Body of pancreas (tissue), 4 donors: Measurements from ENCODE around the gene COL27A1.

Experiments used
- POLR2A ChIP-seq, 3 donors: fragments of 450-650 bp; IDR thresholded peaks; one replicate each; pipeline ENCODE4 v1.6.1; 2016; ENCODE audit warnings: antibody characterized with exemption in 3 of 3, mild to moderate bottlenecking in 2 of 3
- TF ChIP-seq, protein P1 (sequence below), 7 experiments: fragments of 450-650 bp in 4 of 7; fragments of 200-600 bp in 3 of 7; sonication (generic) in 3 of 7; IDR thresholded peaks; one replicate each; pipeline ENCODE4 v1.5.1; 2016 to 2019; ENCODE audit warnings: antibody characterized with exemption in 7 of 7

DNA sequence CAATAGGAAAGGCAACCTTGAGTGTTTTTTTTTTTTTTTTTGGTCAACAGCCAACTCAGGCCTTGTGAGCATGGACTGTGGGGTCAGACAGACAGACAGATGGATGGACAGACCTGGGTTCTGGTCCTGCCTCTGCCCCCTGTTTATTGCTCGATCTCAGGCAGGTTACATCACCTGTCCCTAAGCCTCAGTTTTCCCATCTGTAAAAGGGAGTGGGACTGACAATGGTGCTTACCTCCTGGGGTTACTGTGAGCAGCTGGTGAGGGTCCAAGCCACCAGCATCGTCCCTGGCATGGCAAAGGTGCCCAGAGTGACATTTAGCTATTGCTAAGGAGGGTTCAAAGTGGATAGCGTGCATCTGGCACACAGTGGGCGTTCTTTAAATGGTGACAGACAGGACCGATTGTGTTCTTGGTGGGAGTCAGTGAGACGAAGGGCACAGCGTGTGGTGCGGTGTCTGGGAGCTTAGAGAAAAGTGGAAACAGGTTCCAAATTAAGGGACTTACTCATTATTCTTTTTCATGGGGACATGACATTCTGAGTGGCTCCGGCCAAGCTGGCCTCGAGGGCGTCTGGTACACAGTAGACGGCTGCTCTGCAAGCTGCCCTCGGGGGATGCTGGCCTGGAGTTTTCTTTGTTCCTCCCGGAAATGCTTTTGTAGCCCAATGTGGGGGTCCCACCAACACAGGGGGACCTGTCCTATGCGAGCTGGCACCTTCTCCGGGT is 72.1 kb downstream of the COL27A1 start:
- TF ChIP-seq, protein P1, sequence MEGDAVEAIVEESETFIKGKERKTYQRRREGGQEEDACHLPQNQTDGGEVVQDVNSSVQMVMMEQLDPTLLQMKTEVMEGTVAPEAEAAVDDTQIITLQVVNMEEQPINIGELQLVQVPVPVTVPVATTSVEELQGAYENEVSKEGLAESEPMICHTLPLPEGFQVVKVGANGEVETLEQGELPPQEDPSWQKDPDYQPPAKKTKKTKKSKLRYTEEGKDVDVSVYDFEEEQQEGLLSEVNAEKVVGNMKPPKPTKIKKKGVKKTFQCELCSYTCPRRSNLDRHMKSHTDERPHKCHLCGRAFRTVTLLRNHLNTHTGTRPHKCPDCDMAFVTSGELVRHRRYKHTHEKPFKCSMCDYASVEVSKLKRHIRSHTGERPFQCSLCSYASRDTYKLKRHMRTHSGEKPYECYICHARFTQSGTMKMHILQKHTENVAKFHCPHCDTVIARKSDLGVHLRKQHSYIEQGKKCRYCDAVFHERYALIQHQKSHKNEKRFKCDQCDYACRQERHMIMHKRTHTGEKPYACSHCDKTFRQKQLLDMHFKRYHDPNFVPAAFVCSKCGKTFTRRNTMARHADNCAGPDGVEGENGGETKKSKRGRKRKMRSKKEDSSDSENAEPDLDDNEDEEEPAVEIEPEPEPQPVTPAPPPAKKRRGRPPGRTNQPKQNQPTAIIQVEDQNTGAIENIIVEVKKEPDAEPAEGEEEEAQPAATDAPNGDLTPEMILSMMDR (IDR thresholded peaks at IDR 0.05), result no peak
- TF ChIP-seq POLR2A (IDR thresholded peaks at IDR 0.05), result no peak
